ENCODE data around the gene ATP11A.

The ATP11A gene

DNA sequence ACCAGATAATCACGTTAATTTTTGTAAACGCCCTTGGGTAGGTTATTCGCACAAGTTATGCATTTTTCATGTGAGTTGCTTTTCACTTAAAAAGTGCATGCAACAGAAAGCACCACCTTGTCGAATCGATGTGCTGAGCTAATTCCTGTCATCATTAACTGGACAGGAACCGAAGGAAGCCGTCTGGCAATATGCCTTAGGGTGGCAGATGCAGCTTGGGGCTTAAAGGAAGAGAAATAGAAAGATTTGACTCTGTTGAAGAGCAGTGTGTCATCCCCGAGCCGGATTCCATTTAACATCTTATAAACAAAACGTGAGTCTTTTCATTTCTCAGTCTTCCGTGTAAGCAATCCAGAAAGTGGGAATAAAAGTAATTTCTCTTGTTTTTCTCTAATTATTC, 70.0 kb downstream of the ATP11A start:
- no peak for DNase-seq (ENCODE audit: low read depth in 2 of 2)

GRCh38 chr13:112760435-112760834, 70.6 kb downstream of the ATP11A start:
- no peak for DNase-seq (ENCODE audit: low read depth in 2 of 2)

DNA sequence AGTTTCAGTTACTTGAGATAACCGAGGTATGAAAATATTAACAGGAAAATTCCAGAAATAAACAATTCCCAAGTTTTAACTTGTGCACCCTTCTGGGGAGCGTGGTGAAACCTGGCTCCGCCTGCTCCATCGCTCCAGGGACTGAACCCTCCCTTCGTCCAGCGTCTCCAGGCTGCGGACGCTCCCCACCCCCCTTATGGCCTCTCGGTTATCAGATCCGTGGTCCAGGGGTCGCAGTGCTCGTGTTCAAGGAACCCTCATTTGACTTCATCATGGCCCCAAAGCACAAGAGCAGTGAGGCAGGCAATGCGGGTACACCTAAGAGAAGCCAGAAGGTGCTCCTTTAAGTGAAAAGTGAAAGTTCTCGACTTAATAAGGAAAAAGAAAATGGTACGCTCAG, 71.1 kb downstream of the ATP11A start:
- DNase-seq (ENCODE audit: low read depth in 2 of 2), result no peak

DNA sequence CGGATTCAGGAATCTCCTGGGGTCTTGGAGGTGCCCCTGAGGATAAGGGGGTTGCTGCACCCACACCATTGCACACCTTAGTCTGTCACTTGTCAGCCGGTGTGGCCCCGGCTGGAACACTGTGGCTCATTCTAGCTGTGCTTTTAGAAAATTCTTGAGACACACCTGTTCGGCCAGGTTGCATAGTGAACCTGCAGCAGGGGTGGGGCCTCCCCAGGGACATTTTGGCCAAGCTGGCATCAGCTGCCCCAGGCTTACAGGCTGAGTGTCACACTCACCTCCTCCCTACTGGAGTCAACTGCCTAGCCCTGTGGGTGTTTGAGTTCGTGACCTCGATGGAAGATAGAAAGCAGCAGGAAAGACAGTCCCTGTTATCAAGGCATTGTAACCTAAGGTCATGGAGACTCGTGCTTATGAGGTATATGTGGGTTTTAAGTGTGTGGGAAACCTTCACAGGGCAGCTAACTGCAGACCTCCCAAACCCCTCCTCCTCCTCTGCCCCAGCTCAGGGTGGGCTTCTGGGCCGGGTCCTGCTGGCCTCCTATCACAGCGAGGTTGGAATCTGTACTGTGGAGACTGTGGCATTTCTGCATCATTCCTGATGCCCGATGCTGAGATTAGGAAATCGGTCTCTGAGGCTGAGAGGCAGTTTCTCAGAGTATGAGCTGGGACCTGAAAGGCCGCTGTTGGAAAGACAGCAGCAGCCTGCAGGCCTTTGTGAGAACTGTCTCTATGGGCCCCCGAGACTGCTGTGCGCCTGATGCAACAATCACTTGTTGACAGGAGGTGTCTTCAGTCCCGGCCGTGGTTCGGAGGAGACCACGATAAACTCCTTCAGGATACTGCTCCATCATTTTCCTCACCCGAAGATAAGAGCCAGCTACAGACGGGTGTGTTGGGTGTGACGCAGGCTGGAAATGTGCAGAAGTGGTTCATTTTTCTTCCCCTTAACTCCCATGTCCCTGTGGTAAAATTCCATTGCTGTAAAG, 72.2 kb downstream of the ATP11A start:
- no peak for DNase-seq (ENCODE audit: low read depth in 2 of 2)

DNA sequence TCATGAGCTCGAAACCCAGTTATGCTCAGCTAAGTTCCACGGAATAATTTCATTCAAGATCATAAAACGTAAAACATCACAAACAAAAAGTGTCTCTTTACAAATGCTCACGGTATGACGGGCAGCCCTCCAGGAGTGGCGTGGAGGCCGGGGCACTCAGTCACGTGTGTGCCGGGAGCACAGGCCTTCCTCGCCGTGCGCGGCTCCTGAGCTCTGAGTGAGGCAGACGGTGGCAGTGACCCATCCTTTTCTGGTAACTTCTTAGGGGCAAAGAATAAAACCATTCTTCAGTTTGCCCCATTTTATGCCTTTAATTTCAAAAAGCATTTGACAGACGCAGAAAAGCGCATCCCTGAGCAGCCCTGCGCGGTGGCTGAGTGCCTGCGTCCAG, 72.8 kb downstream of the ATP11A start:
- no peak for DNase-seq (ENCODE audit: low read depth in 2 of 2)

DNA sequence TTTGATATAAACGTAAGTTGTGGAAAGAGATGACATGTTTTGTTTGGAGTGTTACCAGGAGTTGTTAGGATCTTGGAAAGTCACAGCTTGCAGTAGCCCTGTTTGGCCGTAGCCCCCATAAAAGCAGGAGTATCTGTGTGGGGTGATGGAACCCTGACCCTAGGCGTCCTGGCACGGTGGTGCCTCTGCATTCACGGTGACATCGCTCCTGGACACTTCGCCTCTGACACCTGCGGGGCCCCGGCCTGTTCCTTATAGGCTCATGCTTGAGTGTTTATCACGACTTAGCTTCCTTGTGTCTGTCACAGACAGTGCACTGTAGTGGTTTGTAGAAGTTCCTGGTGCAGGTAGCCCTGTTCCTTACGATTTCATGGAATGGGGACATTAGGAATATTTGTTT, 74.2 kb downstream of the ATP11A start:
- DNase-seq (ENCODE audit: low read depth in 2 of 2), result no peak

- DNase-seq (ENCODE audit: low read depth in 2 of 2), result no peak
Observed at GRCh38 chr13:112764864-112765561, 75.2 kb downstream of the ATP11A start.

- no peak for DNase-seq (ENCODE audit: low read depth in 2 of 2)
Observed at GRCh38 chr13:112765731-112766130, 75.9 kb downstream of the ATP11A start.

DNA sequence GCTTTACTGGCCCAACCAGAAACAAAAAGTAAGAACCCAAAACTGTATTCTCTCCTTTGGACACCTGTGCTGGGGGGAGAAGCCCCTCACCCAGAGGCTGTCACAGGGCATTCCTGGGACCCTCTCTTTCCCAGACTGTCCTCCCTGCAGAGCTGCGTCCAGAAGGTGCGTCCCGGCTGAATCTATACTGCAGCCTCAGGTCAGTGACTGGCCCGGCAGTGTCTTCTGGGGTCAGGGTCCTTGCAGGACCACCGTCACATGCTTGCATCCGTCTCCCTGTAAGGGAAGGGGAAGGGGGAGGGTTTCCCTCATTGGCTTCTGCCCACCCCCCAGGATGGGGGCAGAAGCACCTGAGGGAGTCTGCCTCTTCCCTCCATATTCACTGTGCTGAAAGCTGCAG, 76.5 kb downstream of the ATP11A start:
- no peak for DNase-seq (ENCODE audit: low read depth in 2 of 2)

DNA sequence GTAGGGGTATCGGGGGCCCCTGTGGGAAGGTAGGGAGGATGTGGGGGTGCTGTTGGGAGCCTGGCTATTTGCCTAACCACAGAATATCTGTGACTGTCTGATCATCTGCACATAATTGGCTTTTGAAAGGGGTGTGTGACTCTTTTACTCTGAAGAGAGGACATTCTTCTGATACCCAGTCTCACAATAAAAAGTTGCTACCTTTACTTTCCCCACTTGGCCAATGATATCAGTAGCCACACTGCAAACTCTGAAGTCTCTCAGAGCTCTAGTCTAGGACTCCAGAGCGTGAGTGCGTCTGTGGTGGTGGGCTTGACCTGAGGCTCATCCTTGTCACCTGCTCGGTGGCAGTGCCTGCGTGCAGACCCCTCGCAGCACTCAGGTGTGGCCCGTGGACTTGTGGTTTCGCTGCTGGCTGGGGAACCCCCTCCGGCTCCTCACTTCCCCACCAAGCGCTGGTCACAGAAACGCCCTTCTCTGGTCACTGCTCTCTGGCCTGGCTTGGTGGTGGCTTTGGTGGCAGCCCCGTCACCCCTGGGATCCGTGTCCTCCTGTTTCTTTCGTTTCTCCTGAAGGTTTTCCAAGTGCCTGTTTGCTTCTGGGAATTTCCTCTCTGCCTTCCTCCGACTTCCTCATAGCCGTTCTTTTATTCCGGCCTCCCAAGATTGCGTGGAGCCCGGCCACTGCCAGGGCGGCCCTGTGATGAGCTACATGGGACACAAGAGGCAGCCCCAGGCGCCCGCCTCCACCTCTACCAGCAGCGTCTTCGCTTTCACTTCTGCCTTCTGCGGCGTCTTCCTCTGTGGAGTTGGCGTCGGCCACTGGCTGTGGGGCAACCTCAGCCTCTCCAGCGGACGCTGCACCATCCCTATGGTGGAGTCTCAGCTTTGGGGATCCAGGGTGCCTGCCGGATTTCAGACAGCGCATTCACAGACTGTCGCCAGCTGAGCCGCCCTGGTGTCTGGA, 78.0 kb downstream of the ATP11A start:
- DNase-seq (ENCODE audit: low read depth in 2 of 2), result no peak

DNA sequence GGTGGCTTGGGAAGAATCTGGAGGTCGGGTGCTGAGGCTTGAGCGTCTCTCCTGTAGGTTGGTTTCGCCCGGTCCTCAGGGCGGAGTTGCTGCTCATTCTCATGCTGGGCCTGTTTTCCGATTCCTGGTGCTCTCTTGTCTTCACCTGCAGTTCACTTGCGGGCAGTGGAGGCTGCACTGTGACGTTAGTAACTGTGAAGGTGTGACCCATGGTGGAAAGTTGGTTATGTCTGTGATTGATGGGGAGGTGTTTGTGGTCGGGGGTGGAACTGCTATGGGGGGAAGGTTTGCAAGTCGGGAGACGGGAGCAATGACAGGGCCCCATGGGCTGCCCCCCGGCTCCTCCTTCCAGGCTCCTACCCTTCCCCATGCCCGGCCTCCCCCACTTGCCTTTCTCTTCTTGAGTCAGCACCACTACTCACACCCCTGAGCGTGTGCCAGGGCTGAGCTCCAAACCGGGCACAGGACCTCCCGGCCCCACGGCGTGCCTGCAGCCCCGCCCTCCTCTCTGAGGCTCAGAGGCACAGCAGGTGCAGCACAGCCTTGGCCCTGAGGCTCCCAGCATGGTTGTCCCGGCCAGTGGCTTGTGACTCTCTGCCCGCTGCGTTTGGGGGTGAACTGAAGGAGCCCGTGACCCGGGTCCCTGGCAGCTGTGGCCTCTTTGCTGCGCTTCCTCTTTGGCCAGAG, 79.1 kb downstream of the ATP11A start:
- DNase-seq (ENCODE audit: low read depth in 2 of 2), result no peak

GRCh38 chr13:112769615-112770014, 79.8 kb downstream of the ATP11A start:
- DNase-seq (ENCODE audit: low read depth in 2 of 2), result no peak

DNA sequence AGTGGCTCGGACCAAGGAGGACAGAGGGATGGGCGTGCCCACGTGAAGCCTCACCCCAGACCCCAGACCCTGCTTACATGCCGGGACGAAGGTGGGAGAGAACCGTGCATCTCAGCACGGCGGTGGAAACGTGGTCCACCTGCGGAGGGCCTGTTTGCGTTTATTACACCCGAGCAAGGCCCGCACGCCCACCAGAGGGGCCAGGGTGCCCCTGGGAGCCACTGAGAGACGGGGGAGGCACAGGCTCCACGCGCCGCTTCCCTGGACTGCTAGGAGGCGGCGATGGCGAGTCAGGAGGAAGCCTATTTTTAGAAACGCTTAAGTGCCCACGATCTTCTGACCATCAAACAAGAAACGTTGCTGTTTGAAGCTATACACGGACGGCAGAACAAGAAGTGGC, 80.7 kb downstream of the ATP11A start:
- no peak for DNase-seq (ENCODE audit: low read depth in 2 of 2)

- DNase-seq (ENCODE audit: low read depth in 2 of 2), result no peak
Observed at GRCh38 chr13:112771139-112771876, 81.5 kb downstream of the ATP11A start.

GRCh38 chr13:112771877-112772538, 82.2 kb downstream of the ATP11A start:
- no peak for DNase-seq (ENCODE audit: low read depth in 2 of 2)

- no peak for DNase-seq (ENCODE audit: low read depth in 2 of 2)
Observed at GRCh38 chr13:112772539-112772909, 82.7 kb downstream of the ATP11A start.

- DNase-seq (ENCODE audit: low read depth in 2 of 2), result no peak
Observed at GRCh38 chr13:112772929-112773328, 83.1 kb downstream of the ATP11A start.

DNA sequence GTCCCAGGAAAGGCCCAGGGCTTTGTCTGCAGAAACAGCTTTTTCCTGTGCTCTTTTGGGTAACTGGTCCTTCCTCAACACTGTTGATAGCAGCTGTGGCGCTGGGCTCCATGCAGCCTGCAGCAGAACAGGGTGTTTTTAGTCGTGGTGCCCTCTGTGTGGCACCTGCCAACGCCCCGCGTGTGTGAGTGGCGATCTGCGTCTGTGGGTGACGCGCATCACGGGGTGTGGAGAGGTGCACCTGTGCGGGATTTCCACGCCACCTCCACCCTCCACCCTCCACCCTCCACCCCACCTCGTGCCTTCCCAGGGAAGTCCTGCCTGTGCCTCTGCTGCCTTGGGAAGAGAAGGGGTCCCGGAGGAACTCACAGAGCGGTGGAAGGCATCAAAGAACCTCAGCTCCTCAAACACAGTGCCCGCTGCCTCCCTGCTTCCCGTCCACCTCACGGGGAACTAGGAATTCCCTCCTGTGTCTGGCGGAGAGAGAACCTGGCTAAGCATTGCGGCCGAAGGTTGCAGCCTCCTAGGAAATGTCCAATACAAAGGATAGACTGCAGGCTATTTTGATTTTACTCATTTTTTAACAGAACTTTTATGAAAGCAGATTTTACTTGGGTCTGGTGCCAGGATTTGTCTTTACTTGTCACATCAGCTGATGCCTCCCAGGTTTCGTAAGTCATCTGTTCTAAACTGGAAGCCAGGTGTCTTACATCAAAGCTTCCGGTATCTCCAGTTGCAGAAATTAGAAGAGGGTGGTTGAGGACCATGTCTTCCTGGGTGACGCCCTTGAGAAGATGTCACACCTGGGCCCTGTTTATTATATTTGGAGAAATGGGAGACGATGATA, 84.0 kb downstream of the ATP11A start:
- DNase-seq (ENCODE audit: low read depth in 2 of 2), result no peak

DNA sequence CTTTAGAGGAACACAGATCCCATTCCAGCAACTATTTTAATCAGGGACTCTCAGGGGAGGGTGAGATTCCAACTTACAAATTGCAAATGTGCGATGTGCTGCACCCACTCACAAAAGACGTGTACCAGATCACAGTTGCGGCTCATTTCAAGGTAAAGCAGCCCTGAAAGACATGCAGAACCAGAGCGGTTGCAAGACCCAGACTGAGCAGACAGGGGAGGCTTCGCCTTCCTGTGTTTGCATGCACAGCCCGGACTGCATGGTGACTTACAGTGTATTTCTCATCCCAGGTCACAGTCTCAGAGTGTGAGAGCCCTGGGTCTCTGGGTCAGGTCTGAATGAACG, 84.6 kb downstream of the ATP11A start:
- DNase-seq (ENCODE audit: low read depth in 2 of 2), result no peak

All from stimulated activated CD8-positive, alpha-beta memory T cell treated with anti-CD3 and anti-CD28 coated beads, Interleukin-2, amount 100 ng/mL, for 1 hour (primary cell).